ENCODE results near the gene SF3B3. TPM values are rescaled to one million over a fixed set of nuclear protein-coding genes. Genes with fewer than 3 reads are reported as not detected.

Gene SF3B3
- 100 to 1,000 TPM; 330 to 417 (median 379) TPM for polyA plus RNA-seq (ENCODE audit: insufficient read length in 4 of 4)

DNA sequence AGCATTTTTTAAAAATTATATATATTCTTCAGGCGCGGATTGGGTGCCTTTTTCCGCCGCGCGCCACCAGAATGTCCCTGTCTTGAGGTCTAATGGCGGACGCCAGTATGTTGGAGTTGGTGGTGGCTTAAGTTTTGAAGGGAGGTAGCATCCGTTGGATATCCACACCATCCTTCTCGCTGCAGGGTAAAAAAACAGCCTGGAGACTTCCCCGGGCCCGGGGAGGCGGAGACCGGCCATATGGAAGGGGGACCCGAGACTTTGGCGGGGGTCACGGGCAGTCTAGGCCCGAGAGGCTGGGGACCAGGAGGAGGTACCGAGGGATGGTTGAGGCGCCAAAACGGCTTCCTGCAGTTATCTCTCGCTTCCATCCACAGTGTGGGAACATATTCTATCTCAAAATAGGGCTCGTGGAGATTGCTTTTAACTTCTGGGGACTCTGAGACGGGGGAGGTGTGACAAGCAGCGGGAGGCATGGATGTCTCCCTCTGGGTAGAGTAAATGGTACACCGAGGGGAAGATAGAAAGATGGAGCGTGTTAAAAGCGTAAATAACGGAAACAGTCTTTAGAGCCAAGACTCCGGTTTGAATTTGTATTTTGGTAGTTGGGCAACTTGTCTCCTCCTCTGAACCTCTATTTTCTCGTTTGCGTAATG lies at the start of gene SF3B3:
SF3B3 (plus strand) TSS at position 74 of the 656 bp plus-strand sequence. CDS start 2,841 bp downstream, outside the sequence.
- peak in 3 of 4 donors; percentile 37 to 73 (median 64) for DNase-seq (ENCODE audit: low read depth in 4 of 4, low spot score in 3 of 4)

DNA sequence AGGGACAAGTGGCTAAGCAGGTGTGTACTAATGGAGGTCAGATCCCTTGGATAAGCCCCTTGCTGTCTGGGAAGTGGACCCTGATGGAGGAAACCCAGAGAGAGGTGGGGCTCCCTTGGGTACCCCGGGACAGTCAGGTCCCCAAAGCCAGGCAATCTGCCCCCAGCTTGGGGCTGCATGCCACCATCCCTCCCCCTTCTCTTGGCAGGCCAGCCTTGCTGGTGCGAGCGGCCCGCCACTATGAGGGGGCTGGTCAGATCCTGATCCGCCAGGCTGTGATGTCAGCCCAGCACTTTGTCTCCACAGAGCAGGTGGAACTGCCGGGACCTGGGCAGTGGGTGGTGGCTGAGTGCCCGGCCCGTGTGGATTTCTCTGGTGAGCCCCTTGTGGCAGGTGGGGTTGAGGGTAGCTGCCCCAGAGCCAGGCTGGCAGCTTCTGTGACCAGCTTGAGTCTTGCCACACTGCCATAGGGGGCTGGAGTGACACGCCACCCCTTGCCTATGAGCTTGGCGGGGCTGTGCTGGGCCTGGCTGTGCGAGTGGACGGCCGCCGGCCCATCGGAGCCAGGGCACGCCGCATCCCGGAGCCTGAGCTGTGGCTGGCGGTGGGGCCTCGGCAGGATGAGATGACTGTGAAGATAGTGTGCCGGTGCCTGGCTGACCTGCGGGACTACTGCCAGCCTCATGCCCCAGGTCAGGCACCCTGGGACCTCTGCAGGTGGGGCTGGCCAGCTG lies 49.1 kb upstream of the SF3B3 start:
- no peak for DNase-seq (ENCODE audit: low read depth in 4 of 4, low spot score in 3 of 4)

DNA sequence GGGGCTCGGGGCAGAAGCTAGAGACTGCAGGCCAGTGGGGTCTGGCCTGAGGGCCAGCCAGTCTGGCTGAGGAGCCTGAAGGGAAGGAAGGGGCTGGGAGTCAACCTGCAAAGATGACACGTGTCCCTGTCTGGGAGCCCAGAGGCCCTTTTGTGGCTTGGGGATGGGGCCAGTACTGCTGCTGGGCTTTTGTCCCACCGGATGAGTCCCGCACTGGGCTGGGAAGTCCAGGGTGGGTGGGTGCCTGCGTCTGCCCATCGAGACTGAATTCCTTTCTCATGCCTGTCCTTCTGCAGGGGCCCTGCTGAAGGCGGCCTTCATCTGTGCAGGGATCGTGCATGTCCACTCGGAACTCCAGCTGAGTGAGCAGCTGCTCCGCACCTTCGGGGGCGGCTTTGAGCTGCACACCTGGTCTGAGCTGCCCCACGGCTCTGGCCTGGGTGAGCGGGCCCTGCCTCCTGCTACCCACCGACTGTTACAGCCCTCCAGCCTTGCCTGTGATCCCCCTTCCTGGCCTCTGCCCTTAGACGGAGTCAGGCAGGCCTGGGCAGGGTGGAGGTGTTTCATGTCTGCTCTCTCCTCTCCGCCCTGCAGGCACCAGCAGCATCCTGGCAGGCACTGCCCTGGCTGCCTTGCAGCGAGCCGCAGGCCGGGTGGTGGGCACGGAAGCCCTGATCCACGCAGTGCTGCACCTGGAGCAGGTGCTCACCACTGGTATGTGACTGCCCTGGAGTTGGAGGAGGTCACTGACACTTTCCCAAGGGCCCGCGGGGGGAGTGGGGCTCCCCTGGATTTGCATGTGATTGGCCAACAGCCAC lies 48.4 kb upstream of the SF3B3 start:
- DNase-seq (ENCODE audit: low read depth in 4 of 4, low spot score in 3 of 4) = no peak

DNA sequence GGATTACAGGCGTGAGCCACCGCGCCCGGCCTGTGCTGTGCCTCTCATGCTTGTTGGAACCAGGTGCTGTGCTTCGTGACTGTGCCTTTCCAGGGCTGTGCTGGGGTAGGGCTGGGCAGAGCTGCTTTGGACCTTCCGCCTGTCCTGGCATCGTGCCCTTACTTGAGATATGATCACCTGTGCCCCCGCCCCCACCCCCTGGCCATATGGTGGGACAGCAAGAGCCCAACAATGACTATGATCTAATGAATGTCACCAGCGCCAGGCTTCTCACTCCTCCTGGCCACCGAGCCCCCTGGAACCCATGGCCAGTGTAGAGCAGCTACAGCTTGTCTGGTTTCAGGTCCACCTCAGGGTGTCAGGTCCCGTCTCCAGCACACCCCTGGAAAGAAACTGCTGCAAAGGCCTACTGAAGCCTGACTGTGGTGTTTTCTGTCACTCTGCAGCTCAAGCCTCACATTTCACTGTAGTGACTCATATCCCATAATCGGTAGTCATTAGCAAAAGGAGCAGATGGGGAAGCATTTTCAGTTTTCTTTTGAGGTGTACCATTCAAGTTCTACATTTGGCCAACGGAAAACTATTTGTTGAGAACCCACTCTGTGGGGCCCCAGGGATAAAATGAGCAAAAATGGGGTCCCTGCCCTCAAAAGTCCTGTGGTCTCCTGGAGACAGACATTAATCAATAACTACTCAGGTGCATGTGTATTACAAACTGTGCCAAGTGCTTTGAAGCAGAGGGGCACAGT lies 47.2 kb upstream of the SF3B3 start:
- no peak for DNase-seq (ENCODE audit: low read depth in 4 of 4, low spot score in 3 of 4)

DNA sequence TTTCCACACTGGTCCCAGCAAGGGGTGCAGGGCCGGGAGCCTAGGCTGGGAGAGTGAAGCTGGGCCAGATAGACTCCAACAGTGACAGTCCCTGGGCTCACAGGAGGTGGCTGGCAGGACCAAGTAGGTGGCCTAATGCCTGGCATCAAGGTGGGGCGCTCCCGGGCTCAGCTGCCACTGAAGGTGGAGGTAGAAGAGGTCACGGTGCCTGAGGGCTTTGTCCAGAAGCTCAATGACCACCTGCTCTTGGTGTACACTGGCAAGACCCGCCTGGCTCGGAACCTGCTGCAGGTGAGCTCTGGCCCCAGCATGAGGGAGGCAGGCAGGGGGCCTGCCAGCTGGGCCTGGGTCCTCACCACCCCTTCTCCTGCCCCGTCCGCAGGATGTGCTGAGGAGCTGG lies 45.4 kb upstream of the SF3B3 start:
- DNase-seq (ENCODE audit: low read depth in 4 of 4, low spot score in 3 of 4) = no peak

DNA sequence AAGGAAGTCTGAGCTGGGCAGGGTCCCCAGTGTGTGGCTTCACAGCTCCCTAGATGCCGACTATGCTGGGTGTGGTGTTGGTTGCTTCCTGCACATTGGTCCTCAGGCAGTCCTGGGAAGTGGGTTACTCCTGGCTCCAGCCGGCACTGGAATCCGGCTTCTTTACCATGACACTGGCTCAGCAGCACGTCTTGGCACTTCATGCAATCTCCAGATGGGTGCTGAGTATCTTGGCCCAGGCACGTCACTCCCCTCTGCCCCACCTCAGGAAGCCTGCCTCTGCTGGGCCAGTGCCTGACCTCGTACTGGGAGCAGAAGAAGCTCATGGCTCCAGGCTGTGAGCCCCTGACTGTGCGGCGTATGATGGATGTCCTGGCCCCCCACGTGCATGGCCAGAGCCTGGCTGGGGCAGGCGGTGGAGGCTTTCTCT lies 44.7 kb upstream of the SF3B3 start:
- DNase-seq (ENCODE audit: low read depth in 4 of 4, low spot score in 3 of 4) = no peak

DNA sequence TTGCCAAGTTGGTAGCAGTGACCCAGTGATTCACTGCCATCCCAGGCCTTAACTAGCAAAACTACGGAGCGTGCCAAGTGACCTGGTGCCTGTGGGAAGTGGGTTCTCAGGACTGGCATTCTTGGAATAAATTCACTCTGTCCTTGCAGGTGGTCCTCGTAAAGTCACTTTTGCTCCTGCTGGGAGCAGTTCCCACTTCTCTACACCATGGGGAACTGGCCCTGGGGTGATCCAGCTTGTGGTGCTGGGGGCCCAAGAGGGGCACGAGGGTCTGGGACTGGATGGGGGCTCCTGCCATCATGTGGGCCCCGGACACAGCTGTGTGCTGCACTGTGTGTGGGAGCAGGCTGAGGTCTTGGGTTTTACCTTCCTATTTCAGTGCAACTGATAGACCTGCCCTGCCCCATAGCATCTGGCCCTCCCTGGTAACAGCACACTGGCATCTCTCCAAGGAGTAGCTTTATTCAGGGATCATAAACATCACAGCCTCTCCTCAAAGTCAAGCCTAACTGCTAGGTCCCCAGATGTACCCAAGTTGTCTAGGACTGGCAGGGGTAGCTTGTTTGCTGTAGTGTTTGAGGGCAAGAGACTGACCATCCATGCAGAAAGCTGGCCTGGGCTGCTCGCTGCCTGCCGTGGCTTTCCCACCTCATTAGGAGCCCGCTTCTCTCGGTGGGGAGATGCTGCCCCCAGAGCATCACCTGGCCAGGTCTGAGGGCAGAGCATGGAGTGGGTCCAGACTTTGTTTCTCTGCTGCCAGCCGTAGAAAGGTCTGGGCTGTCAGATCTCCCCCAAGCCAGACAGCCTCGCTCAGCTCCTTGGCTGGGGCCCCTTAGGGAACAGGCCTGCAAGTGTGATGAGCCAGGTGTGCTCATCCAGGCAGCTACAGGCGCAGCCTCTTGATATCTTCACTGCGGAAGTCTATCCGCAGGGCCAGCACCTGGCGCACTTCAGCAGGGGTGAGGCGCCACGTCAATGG lies 43.2 kb upstream of the SF3B3 start:
- no peak for DNase-seq (ENCODE audit: low read depth in 4 of 4, low spot score in 3 of 4)

DNA sequence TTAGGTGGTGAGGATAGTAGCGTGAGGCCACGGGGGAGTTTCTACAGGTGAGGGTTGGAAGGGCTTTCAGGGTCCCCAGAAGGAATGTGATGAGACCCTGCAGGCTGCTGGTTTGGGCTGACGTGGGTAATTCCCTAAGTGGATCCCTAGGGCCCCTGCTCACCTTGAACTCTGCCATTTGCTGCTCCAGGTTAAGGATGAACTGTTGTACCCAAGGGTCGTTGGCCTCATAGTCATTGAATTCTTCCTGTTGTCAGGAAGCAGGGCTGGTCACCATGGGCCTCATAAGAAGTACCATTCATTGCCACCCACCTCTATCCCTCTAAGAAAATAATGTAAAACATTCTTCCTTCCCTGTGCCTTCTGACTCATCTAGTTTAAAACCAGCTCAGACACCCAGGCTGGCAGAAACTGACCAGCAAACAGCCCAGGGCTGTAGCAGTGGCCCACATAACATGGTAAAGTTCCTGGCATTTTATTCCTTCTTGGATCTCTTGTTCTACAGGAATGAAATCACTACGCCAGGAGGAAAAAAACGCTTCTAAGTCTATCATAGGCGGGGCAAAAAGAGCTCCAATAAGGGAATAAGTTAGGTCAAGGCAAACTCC lies 41.6 kb upstream of the SF3B3 start:
- no peak for DNase-seq (ENCODE audit: low read depth in 4 of 4, low spot score in 3 of 4)

DNA sequence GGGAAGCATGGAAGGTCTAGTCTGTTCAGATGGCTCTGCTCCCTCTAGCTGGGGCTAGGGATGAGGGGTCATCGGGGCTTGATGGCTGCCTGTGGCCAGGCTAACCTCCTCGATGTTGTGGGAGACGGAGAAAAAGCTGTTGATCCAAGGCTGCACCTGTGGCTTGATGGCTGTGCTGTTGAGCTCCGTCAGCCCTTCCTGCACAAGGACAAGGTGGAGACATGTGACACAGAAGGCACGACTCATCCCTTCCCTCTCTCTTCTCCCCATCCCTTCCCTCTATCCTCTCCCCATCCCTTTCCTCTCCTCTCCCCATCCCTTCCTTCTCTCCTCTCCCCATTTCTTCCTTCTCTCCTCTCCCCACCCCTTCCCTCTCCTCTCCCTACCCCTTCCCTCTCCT lies 41.0 kb upstream of the SF3B3 start:
- DNase-seq (ENCODE audit: low read depth in 4 of 4, low spot score in 3 of 4) = no peak

DNA sequence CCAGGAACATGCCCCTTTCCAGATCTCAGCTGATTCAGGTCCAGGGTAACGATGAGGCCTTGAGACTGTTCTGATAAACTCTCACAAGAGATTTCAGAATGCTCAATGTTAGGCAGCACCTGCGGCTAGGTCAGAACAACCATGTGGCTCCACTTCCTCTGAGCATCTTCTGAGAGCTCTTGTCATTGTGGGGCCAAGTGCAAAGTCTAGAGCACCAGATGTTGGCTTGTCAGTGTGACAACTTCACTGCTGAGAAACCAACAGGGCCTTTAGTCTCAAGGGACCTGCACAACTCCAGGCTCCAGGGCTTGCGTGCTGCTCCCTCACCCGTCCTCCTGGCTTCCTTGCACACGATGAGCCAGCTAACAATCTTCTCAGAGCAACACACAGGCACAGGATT lies 40.2 kb upstream of the SF3B3 start:
- DNase-seq (ENCODE audit: low read depth in 4 of 4, low spot score in 3 of 4) = no peak

DNA sequence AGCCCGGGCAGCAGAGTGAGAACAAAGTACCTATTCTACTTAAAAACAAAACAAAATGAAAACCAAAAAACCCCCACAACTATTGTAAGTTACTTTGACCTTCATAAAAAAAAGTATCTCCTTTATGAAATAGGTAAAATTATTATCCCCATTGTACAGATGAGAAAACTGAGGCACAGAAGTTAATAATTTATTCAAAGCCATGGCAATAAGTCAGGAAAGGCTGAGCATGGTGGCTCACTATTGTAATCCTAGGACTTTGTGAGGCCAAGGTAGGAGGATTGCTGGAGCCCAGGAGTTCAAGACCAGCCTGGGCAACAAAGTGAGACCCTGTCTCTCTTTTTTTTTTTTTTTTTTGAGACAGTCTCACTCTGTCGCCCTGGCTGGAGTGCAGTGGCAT lies 38.7 kb upstream of the SF3B3 start:
- no peak for DNase-seq (ENCODE audit: low read depth in 4 of 4, low spot score in 3 of 4)

DNA sequence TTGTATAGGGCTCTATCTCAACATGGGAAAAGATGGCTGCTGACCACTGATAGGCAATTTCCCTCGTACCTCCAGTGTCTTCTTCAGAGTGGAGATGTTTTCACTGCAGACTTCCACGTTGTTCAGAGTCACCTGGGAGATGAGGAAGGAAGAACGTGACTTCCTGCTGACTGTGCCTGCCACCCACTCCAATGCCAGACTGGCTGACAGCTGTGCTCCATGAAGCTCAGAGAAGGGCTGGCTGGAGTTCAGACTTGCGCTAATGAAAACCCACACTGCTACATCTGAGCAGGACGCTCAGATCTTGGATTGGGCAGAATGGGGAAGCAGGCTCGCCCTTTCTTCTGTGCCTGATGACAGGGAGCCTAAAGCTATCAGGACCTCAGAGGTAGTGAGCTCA lies 33.4 kb upstream of the SF3B3 start:
- DNase-seq (ENCODE audit: low read depth in 4 of 4, low spot score in 3 of 4) = no peak

DNA sequence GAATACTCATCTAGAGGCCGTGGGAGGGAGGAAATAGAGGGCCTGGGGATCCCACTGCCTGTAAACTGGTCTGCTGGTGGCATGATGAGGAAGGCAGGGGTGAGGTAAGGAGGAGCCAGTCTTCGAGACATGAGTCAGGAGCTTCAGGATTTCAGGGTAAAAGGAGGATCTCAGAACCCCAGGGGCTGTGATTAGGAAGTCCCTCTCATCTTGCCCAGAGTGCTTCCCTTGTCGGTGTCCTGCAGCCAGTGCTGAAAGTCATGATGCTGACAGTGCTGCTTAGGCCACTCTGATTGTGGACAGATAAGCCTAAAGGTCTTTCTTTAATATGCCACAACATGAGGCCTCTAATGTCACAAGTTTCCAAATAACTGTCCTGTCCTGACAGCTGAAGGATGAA lies 29.8 kb upstream of the SF3B3 start:
- DNase-seq (ENCODE audit: low read depth in 4 of 4, low spot score in 3 of 4) = no peak

DNA sequence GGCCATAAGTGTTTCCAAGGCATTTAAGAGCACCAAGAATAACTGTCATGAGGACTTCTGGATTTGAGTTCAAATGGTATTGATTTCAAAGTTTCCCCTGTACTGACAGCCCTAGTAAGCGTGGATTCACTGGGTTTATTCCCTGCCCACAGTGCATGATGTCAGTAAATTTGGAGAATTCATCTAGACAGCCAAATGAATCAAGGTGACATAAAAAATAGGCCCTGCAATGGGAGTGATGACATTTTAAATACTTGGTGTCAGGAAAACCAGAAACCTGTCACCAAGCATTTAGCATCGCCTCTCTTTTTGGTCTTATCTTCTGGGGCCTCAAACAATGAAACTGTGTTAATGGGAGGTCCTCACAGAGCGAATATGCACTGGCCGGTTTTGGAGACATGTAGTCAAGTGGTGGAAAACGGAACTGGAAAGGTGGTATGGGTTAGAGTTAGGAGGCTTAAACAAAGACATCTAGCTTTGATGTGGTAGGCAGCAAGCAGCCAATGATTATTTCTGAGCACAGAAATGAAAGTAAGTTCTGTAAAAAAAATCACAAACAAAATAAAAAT lies 29.3 kb upstream of the SF3B3 start:
- no peak for DNase-seq (ENCODE audit: low read depth in 4 of 4, low spot score in 3 of 4)

DNA sequence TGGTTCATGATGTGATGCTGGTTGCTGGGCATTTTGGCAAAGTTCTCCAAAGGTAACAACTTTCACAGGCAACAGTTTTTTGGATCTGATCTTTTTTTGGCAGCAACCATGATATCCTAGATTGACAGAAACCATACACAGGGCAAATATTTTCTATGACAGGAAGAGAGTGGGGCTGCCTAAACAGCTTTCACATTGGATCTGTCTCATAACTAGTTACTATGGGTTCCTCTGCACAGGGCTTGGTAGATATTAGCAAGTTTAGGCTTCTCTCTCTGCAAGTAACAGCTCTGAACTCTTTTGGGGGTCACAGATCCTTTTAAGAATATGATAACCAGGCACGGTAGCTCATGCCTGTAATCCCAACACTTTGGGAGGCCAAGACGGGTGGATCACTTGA lies 28.8 kb upstream of the SF3B3 start:
- DNase-seq (ENCODE audit: low read depth in 4 of 4, low spot score in 3 of 4) = no peak

DNA sequence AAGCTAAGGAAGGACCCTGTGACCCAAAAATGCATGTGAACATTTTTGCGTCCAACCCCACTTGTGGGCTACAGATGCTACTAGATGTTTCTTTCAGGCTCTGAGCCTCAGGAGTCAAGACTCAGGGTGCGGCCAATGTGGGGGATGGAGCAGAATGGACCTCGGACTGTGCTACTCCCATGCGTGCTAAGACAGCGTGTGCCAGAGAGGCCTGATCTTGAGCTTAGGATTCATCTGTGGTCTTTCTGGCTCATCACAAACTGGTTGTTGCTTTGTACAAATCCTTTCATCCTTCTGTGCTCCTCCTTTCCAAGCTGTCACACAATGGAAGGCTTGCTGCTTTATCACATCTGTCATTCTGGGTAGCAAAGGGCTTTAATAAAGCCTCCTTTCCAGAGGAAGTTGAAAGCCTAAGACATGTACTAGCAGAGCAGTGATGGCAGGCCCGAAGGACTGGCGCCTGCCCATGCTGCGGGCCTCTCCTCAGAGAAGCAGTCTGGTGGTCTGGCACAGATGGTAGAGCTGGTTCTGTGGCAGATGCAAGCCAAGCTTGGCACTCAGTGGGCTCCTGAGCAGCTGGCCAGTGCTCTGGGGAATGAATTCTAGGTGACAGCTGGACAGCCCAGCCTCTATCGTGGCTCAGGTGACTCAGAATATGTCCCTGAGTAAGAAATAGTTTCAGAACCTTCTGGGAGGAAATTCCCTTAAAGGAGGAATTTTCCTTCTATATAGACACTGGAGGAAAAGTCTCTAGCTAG lies 28.0 kb upstream of the SF3B3 start:
- no peak for DNase-seq (ENCODE audit: low read depth in 4 of 4, low spot score in 3 of 4)

DNA sequence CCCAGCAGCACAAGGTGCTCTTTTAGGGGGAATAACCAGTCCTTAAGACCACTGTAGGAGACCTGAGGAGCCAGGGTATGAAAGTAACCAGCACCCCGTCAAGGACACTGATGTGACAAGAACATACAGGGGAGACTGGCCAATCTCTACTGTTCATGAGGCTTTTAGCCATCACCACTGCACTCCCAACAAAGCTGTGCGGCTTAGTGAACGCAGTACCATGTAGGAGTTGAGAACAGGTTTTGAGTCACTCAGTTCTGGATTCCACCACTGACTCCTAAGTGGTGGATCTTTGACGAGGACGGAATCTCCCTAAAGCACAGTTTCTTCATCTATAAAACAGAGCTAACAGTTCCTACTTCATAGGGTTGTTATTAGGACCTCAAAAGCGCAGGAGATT lies 27.1 kb upstream of the SF3B3 start:
- no peak for DNase-seq (ENCODE audit: low read depth in 4 of 4, low spot score in 3 of 4)

DNA sequence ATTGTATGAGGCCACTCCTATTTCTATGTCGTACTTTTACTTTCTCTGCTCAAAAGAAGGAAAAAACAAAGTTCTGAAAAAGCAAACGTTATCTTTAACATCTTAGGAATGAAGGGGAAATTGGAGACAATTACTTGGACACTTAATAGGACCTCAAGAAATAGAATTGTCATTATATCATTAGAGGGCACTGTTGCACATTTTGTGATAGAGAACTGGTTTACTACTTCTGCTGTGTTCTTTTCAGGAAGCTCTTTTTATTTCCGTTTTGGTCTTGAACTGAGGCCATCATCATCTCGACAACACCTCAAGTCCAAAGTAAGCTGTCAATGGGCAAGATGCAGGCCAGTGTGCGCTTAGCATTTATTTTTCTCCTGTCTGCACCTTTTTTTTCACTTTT lies 14.9 kb upstream of the SF3B3 start:
- no peak for DNase-seq (ENCODE audit: low read depth in 4 of 4, low spot score in 3 of 4)
